Measurements from ENCODE around the gene NREP.

The NREP gene

DNA sequence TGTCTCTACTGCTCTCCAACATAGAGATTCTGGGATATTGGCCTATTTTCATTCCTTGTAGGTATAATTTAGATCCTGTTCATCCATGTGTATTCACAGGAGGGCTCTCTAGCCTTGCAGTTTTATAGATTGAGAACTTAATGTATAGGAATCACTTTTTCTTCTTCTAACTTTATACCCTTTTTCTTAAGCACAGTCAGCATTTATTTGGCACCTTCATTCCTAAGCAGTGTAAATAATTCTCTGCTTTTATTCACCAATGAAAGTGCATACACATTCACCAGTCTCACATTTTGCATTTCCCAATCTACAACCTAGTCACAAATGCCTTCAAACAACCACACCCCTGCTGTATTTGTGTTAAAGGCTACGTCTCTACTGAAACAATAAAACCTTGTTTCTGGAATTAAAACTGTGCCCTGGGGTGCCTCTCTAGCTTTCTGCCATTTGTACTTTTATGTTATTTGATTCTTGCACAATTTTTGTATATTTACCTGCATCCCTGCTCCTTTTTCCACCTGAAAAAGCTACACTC lies 49.3 kb downstream of the NREP start:
- Histone ChIP-seq H3K9ac (ENCODE audit: insufficient read length, low read depth) (no peak overlapping the region), H3K27me3 (ENCODE audit: insufficient read depth, insufficient read length) (no peaks in the 10 kb centered on the region), H3K36me3 (ENCODE audit: insufficient read depth, insufficient read length, low read length) (no peaks in the 10 kb centered on the region), H3K9me3 (ENCODE audit: insufficient read depth, low read length) (no peaks in the 10 kb centered on the region), H3K4me3 (ENCODE audit: insufficient read length, low read depth) (no peak overlapping the region), H3K4me1 (ENCODE audit: insufficient read depth, insufficient read length) (no peaks in the 10 kb centered on the region)
- no peak for DNase-seq (ENCODE audit: low read depth, low spot score)
- TF ChIP-seq ZNF274 (IDR thresholded peaks at IDR 0.05; ENCODE audit: low read depth, low read length) (no peak), SUZ12 (IDR thresholded peaks at IDR 0.05; ENCODE audit: extremely low read depth, insufficient read depth, insufficient read length) (no peak), YY1 (IDR thresholded peaks at IDR 0.05; ENCODE audit: insufficient read depth, insufficient read length) (no peak)

DNA sequence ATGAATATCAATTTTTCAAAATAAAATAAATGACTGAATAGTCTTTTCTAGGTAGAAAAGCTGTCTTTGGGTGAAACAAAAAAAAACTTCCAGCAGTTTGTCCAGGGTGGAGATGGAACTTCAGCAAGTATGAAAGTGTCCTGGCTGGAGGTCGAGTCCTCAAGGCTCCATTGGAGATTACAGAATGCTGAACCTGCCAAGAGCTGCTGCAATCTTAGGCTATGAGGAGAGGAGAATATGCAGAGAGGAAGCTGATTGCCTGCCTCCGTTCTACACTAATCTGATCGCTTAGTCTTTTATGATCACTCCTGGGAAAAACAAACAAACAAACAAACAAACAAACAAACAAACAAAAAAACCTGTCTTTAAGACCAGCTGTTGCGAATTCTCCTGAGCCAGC lies 50.6 kb downstream of the NREP start:
- no peak overlapping the region for H3K9ac ChIP-seq (ENCODE audit: insufficient read length, low read depth)
- TF ChIP-seq ZNF274 (IDR thresholded peaks at IDR 0.05; ENCODE audit: low read depth, low read length) (no peak), SUZ12 (IDR thresholded peaks at IDR 0.05; ENCODE audit: extremely low read depth, insufficient read depth, insufficient read length) (no peak), YY1 (IDR thresholded peaks at IDR 0.05; ENCODE audit: insufficient read depth, insufficient read length) (no peak)
- H3K36me3 ChIP-seq (ENCODE audit: insufficient read depth, insufficient read length, low read length): no peaks in the 10 kb centered on the region
- H3K4me3 ChIP-seq (ENCODE audit: insufficient read length, low read depth): no peak overlapping the region
- H3K27me3 ChIP-seq (ENCODE audit: insufficient read depth, insufficient read length): no peaks in the 10 kb centered on the region
- H3K4me1 ChIP-seq (ENCODE audit: insufficient read depth, insufficient read length): no peaks in the 10 kb centered on the region
- no peak for DNase-seq (ENCODE audit: low read depth, low spot score)
- H3K9me3 ChIP-seq (ENCODE audit: insufficient read depth, low read length): no peaks in the 10 kb centered on the region

GRCh38 chr5:111704452-111705085 lies 52.4 kb downstream of the NREP start:
- Histone ChIP-seq H3K9me3 (ENCODE audit: insufficient read depth, low read length) (no peaks in the 10 kb centered on the region), H3K27me3 (ENCODE audit: insufficient read depth, insufficient read length) (no peaks in the 10 kb centered on the region), H3K36me3 (ENCODE audit: insufficient read depth, insufficient read length, low read length) (no peaks in the 10 kb centered on the region), H3K9ac (ENCODE audit: insufficient read length, low read depth) (no peak overlapping the region), H3K4me3 (ENCODE audit: insufficient read length, low read depth) (no peak overlapping the region), H3K4me1 (ENCODE audit: insufficient read depth, insufficient read length) (no peaks in the 10 kb centered on the region)
- DNase-seq (ENCODE audit: low read depth, low spot score): no peak
- TF ChIP-seq YY1 (IDR thresholded peaks at IDR 0.05; ENCODE audit: insufficient read depth, insufficient read length): no peak
- no peak for TF ChIP-seq ZNF274 (IDR thresholded peaks at IDR 0.05; ENCODE audit: low read depth, low read length)
- TF ChIP-seq SUZ12 (IDR thresholded peaks at IDR 0.05; ENCODE audit: extremely low read depth, insufficient read depth, insufficient read length): no peak

DNA sequence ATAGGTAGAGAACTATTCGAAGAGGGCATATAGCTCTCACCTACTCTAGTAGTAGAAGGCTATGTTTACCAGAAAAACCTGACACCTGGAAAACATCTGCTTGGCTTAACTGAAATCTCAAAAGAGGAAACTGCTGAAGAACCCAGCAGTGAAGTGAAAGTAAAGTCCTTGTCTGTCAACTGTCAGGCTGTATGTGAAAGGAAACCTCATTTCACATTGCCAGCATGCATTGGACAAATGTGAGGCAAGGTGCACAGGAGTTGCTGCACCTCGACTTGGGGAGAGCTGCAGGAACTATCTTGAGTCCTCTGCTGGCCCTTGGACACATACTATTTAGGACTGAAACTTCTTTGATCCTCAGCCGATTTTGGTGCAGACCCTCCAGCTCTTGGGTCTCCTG lies 53.3 kb downstream of the NREP start:
- no peak for DNase-seq (ENCODE audit: low read depth, low spot score)
- Histone ChIP-seq H3K9ac (ENCODE audit: insufficient read length, low read depth) (no peak overlapping the region), H3K36me3 (ENCODE audit: insufficient read depth, insufficient read length, low read length) (no peaks in the 10 kb centered on the region), H3K4me1 (ENCODE audit: insufficient read depth, insufficient read length) (no peaks in the 10 kb centered on the region), H3K4me3 (ENCODE audit: insufficient read length, low read depth) (no peak overlapping the region), H3K9me3 (ENCODE audit: insufficient read depth, low read length) (no peaks in the 10 kb centered on the region), H3K27me3 (ENCODE audit: insufficient read depth, insufficient read length) (no peaks in the 10 kb centered on the region)
- no peak for TF ChIP-seq SUZ12 (IDR thresholded peaks at IDR 0.05; ENCODE audit: extremely low read depth, insufficient read depth, insufficient read length)
- TF ChIP-seq YY1 (IDR thresholded peaks at IDR 0.05; ENCODE audit: insufficient read depth, insufficient read length): no peak
- no peak for TF ChIP-seq ZNF274 (IDR thresholded peaks at IDR 0.05; ENCODE audit: low read depth, low read length)

GRCh38 chr5:111699976-111700375 lies 57.0 kb downstream of the NREP start:
- Histone ChIP-seq H3K36me3 (ENCODE audit: insufficient read depth, insufficient read length, low read length) (no peaks in the 10 kb centered on the region), H3K4me3 (ENCODE audit: insufficient read length, low read depth) (no peak overlapping the region), H3K27me3 (ENCODE audit: insufficient read depth, insufficient read length) (no peaks in the 10 kb centered on the region), H3K4me1 (ENCODE audit: insufficient read depth, insufficient read length) (no peaks in the 10 kb centered on the region), H3K9ac (ENCODE audit: insufficient read length, low read depth) (no peak overlapping the region), H3K9me3 (ENCODE audit: insufficient read depth, low read length) (no peaks in the 10 kb centered on the region)
- DNase-seq (ENCODE audit: low read depth, low spot score): no peak
- no peak for TF ChIP-seq YY1 (IDR thresholded peaks at IDR 0.05; ENCODE audit: insufficient read depth, insufficient read length)
- no peak for TF ChIP-seq SUZ12 (IDR thresholded peaks at IDR 0.05; ENCODE audit: extremely low read depth, insufficient read depth, insufficient read length)
- TF ChIP-seq ZNF274 (IDR thresholded peaks at IDR 0.05; ENCODE audit: low read depth, low read length): no peak

GRCh38 chr5:111699324-111699723 lies 57.7 kb downstream of the NREP start:
- TF ChIP-seq SUZ12 (IDR thresholded peaks at IDR 0.05; ENCODE audit: extremely low read depth, insufficient read depth, insufficient read length) (no peak), ZNF274 (IDR thresholded peaks at IDR 0.05; ENCODE audit: low read depth, low read length) (no peak), YY1 (IDR thresholded peaks at IDR 0.05; ENCODE audit: insufficient read depth, insufficient read length) (no peak)
- Histone ChIP-seq H3K4me1 (ENCODE audit: insufficient read depth, insufficient read length) (no peaks in the 10 kb centered on the region), H3K9ac (ENCODE audit: insufficient read length, low read depth) (no peak overlapping the region), H3K36me3 (ENCODE audit: insufficient read depth, insufficient read length, low read length) (no peaks in the 10 kb centered on the region), H3K9me3 (ENCODE audit: insufficient read depth, low read length) (no peaks in the 10 kb centered on the region), H3K4me3 (ENCODE audit: insufficient read length, low read depth) (no peak overlapping the region), H3K27me3 (ENCODE audit: insufficient read depth, insufficient read length) (no peaks in the 10 kb centered on the region)
- no peak for DNase-seq (ENCODE audit: low read depth, low spot score)

DNA sequence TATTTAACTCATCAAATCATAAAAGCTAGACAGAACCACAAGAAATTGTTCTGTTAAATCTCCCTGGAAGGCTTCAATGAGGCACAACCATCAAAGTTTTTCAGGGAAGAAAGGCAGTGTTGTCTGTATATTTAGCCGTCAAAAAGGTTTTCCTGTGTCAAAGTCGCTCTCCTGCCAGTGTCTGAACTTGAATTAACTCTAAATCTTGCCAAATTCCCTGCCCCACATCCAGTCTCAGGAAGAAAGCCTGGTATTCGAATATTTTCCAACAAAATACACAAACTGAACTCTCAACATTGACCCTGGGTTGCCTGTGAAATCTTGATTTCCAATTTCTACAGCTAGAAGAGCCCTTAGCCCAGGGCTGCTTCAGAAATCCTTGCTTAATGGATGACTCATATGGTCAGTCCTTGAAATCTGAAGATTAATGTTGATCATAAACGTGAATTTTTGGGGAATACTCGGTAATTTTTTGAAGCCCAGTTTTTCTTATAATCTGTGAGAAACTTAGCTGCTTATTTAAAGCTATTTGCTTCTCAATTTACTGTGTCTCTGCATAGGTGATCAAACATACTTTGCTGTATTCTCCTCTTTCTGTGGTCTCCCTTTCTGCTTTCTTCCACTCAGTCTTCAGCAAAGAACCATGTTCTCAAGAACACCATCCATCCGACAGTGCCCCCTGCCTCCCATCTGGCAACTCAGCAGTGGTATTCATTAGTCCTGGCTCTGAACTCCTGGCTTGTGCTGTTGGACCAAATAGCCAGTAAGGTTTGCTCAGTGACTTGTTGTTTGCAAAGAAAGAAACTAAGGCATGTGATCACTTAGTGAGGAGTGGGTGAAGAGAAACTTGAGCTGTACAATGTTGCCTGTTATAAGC lies 58.9 kb downstream of the NREP start:
- Histone ChIP-seq H3K9ac (ENCODE audit: insufficient read length, low read depth) (no peak overlapping the region), H3K36me3 (ENCODE audit: insufficient read depth, insufficient read length, low read length) (no peaks in the 10 kb centered on the region), H3K4me3 (ENCODE audit: insufficient read length, low read depth) (no peak overlapping the region), H3K4me1 (ENCODE audit: insufficient read depth, insufficient read length) (no peaks in the 10 kb centered on the region), H3K9me3 (ENCODE audit: insufficient read depth, low read length) (no peaks in the 10 kb centered on the region), H3K27me3 (ENCODE audit: insufficient read depth, insufficient read length) (no peaks in the 10 kb centered on the region)
- no peak for TF ChIP-seq ZNF274 (IDR thresholded peaks at IDR 0.05; ENCODE audit: low read depth, low read length)
- TF ChIP-seq YY1 (IDR thresholded peaks at IDR 0.05; ENCODE audit: insufficient read depth, insufficient read length): no peak
- no peak for TF ChIP-seq SUZ12 (IDR thresholded peaks at IDR 0.05; ENCODE audit: extremely low read depth, insufficient read depth, insufficient read length)
- DNase-seq (ENCODE audit: low read depth, low spot score): no peak
